Measurements from ENCODE around the gene PARD3. TPM values are rescaled to one million over a fixed set of nuclear protein-coding genes. Genes with fewer than 3 reads are reported as not detected.

The PARD3 gene
- total RNA-seq, 1 donor from 2014 or later = 58.7 TPM

DNA sequence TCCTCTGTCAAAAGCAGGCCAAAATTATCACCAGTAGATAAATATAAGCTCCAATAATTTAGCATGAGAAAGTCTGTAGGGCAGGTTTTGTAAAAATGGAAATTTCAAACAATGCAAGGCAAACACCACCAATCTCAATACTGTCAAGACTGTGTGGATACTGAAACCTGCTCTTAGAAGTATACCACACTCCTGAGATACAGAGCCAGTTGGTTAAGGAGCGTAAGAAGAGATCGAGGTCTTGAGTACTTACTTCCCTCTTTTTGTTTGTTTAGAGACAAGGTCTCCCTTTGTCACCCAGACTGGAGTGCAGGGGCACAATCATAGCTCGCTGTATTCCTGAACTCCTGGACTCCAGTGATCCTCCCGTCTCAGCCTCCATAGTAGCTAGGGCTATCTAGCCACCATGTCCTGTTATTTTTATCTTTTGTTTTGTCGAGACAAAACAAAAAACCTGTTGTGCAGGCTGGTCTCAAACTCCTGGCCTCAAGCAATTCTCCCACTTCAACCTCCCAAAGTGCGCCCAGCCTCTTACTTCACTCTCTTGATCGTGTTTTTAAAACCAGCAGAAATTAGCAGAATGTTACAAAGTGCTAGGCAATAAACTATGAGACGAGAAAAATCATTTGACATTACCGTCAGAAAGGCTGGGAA is 205.7 kb downstream of the PARD3 start:
- peaks cover 39% of the 10 kb centered on the region for H3K4me1 Mint-ChIP-seq
- no peaks in the 10 kb centered on the region for H3K9me3 Mint-ChIP-seq
- no peak for DNase-seq (ENCODE audit: low spot score)
- no peak overlapping the region for H3K27ac ChIP-seq
- no peak overlapping the region for H3K4me2 ChIP-seq
- H3K36me3 Mint-ChIP-seq = no peaks in the 10 kb centered on the region
- no peak overlapping the region for H3K27ac Mint-ChIP-seq
- H3K79me2 ChIP-seq (ENCODE audit: low read depth) = peaks cover 36% of the 10 kb centered on the region
- H3K27me3 ChIP-seq = no peaks in the 10 kb centered on the region
- H3K9me3 ChIP-seq (ENCODE audit: low read depth) = no peaks in the 10 kb centered on the region
- no peaks in the 10 kb centered on the region for H3K27me3 Mint-ChIP-seq (ENCODE audit: insufficient read depth, low read depth)
- H3K4me1 ChIP-seq = peaks cover 10% of the 10 kb centered on the region
- no peak overlapping the region for H3K4me3 Mint-ChIP-seq
- no peak overlapping the region for H3K9ac ChIP-seq
- no peaks in the 10 kb centered on the region for H3K36me3 ChIP-seq
- H4K20me1 ChIP-seq (ENCODE audit: low read depth) = no peaks in the 10 kb centered on the region
- no peak overlapping the region for H2AFZ ChIP-seq (replicated peaks)
- TF ChIP-seq EZH2phosphoT487 (IDR thresholded peaks at IDR 0.05) (no peak), EZH2 (IDR thresholded peaks at IDR 0.05) (no peak)
- TF ChIP-seq, protein P1, sequence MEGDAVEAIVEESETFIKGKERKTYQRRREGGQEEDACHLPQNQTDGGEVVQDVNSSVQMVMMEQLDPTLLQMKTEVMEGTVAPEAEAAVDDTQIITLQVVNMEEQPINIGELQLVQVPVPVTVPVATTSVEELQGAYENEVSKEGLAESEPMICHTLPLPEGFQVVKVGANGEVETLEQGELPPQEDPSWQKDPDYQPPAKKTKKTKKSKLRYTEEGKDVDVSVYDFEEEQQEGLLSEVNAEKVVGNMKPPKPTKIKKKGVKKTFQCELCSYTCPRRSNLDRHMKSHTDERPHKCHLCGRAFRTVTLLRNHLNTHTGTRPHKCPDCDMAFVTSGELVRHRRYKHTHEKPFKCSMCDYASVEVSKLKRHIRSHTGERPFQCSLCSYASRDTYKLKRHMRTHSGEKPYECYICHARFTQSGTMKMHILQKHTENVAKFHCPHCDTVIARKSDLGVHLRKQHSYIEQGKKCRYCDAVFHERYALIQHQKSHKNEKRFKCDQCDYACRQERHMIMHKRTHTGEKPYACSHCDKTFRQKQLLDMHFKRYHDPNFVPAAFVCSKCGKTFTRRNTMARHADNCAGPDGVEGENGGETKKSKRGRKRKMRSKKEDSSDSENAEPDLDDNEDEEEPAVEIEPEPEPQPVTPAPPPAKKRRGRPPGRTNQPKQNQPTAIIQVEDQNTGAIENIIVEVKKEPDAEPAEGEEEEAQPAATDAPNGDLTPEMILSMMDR (IDR thresholded peaks at IDR 0.05) = no peak
- H3F3A ChIP-seq (ENCODE audit: low read depth) = no peaks in the 10 kb centered on the region
- H3K4me3 ChIP-seq = no peak overlapping the region

DNA sequence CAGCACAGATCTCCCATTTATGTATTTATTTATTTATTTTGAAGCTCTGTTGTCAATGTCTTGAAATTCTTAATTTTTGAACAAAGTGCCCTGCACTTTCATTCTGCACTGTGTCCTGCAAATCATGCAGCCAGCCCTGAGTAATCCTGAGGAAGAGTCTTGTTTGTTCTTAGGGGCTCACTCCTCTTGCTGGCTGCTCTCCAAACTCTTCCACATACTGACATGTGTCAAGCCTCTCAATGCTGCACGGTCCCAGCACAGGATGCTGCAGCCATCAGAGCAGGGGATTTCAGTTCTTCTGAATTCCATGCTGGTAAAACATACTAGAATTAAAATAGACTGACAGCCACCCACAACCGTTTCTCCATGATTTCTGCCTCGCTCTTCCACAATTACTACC is 207.2 kb downstream of the PARD3 start:
- no peak overlapping the region for H3K27ac ChIP-seq
- H3K27ac Mint-ChIP-seq = no peak overlapping the region

GRCh38 chr10:34606890-34607289 is 208.2 kb downstream of the PARD3 start:
- Histone ChIP-seq H3K9ac (no peak overlapping the region), H2AFZ (replicated peaks) (no peak overlapping the region), H3K4me1 (no peaks in the 10 kb centered on the region), H3K36me3 (no peaks in the 10 kb centered on the region), H3K27me3 (no peaks in the 10 kb centered on the region), H3K79me2 (ENCODE audit: low read depth) (peaks cover 26% of the 10 kb centered on the region), H3K27ac (no peak overlapping the region), H3K4me3 (no peak overlapping the region), H3K4me2 (no peak overlapping the region), H4K20me1 (ENCODE audit: low read depth) (peaks cover 3% of the 10 kb centered on the region), H3F3A (ENCODE audit: low read depth) (no peaks in the 10 kb centered on the region), H3K9me3 (ENCODE audit: low read depth) (no peaks in the 10 kb centered on the region)
- no peak overlapping the region for H3K27ac Mint-ChIP-seq
- no peaks in the 10 kb centered on the region for H3K36me3 Mint-ChIP-seq
- no peak for DNase-seq (ENCODE audit: low spot score)
- peaks cover 31% of the 10 kb centered on the region for H3K4me1 Mint-ChIP-seq
- TF ChIP-seq EZH2 (IDR thresholded peaks at IDR 0.05) (no peak), EZH2phosphoT487 (IDR thresholded peaks at IDR 0.05) (no peak)
- TF ChIP-seq, protein P1 (IDR thresholded peaks at IDR 0.05) = no peak
- no peaks in the 10 kb centered on the region for H3K27me3 Mint-ChIP-seq (ENCODE audit: insufficient read depth, low read depth)
- no peaks in the 10 kb centered on the region for H3K9me3 Mint-ChIP-seq
- H3K4me3 Mint-ChIP-seq = no peak overlapping the region

More for the DNA sequence above, 207.2 kb downstream of the PARD3 start:
- Histone ChIP-seq H3K9me3 (ENCODE audit: low read depth) (no peaks in the 10 kb centered on the region), H3K36me3 (no peaks in the 10 kb centered on the region), H3K4me1 (peaks cover under 1% of the 10 kb centered on the region), H3K4me3 (no peak overlapping the region), H2AFZ (replicated peaks) (no peak overlapping the region), H3K27me3 (no peaks in the 10 kb centered on the region), H3K4me2 (no peak overlapping the region), H4K20me1 (ENCODE audit: low read depth) (peaks cover 3% of the 10 kb centered on the region), H3K9ac (no peak overlapping the region), H3F3A (ENCODE audit: low read depth) (no peaks in the 10 kb centered on the region), H3K79me2 (ENCODE audit: low read depth) (peaks cover 23% of the 10 kb centered on the region)
- H3K36me3 Mint-ChIP-seq = no peaks in the 10 kb centered on the region
- peaks cover 31% of the 10 kb centered on the region for H3K4me1 Mint-ChIP-seq
- no peak for DNase-seq (ENCODE audit: low spot score)
- H3K9me3 Mint-ChIP-seq = no peaks in the 10 kb centered on the region
- H3K4me3 Mint-ChIP-seq = no peak overlapping the region
- TF ChIP-seq EZH2phosphoT487 (IDR thresholded peaks at IDR 0.05) (no peak), EZH2 (IDR thresholded peaks at IDR 0.05) (no peak)
- TF ChIP-seq, protein P1 (IDR thresholded peaks at IDR 0.05) = no peak
- no peaks in the 10 kb centered on the region for H3K27me3 Mint-ChIP-seq (ENCODE audit: insufficient read depth, low read depth)

Data from neural progenitor cell (in vitro differentiated cells).